ENCODE results near the gene MKI67. TPM values are rescaled to one million over a fixed set of nuclear protein-coding genes. Genes with fewer than 3 reads are reported as not detected.

Gene MKI67
- total and polyA plus RNA-seq, 2 donors (not counting 1 experiment from before 2014, with no cell fraction given), result 0.36 to 0.47 TPM

DNA sequence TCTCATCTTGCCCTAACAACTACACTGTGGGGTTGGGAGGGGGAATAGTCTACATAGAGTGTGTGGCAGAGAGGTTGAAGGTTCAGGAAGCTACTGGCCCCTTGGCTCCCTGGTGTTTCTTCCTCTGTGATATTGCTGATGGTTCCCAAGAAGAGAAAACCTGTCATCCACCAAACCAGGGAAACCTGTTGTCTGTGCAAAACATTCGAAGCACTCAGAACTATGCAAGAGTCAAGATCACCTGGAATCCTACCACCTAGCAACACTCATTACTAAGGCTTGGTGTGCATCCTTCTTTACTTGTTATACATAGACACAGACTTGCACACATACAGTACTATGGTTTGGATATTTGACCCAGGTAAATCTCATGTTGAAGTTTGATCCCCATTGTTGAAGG is 46.5 kb upstream of the MKI67 start:
- no peak overlapping the region for H3K4me3 ChIP-seq (ENCODE audit: control extremely low read depth in 1 of 5, extremely low read depth in 1 of 5, insufficient read depth in 1 of 5, low read depth in 2 of 5, low read length in 4 of 5)
- Mint-ChIP-seq H3K4me3 (no peak overlapping the region), H3K27me3 (peaks cover 37% of the 10 kb centered on the region), H3K4me1 (no peaks in the 10 kb centered on the region), H3K9me3 (ENCODE audit: insufficient read depth) (peaks cover 11% of the 10 kb centered on the region), H3K27ac (no peak overlapping the region)
- DNase-seq (no peak), ATAC-seq (ENCODE audit: low read depth) (no peak)
- TF ChIP-seq, protein P1, sequence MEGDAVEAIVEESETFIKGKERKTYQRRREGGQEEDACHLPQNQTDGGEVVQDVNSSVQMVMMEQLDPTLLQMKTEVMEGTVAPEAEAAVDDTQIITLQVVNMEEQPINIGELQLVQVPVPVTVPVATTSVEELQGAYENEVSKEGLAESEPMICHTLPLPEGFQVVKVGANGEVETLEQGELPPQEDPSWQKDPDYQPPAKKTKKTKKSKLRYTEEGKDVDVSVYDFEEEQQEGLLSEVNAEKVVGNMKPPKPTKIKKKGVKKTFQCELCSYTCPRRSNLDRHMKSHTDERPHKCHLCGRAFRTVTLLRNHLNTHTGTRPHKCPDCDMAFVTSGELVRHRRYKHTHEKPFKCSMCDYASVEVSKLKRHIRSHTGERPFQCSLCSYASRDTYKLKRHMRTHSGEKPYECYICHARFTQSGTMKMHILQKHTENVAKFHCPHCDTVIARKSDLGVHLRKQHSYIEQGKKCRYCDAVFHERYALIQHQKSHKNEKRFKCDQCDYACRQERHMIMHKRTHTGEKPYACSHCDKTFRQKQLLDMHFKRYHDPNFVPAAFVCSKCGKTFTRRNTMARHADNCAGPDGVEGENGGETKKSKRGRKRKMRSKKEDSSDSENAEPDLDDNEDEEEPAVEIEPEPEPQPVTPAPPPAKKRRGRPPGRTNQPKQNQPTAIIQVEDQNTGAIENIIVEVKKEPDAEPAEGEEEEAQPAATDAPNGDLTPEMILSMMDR (IDR thresholded peaks at IDR 0.05), result no peak
- no peak for TF ChIP-seq EZH2 (IDR thresholded peaks at IDR 0.05; ENCODE audit: borderline replicate concordance, insufficient read depth, low read depth, low read length, poor library complexity, severe bottlenecking)
- H3K9me3 ChIP-seq (ENCODE audit: control extremely low read depth in 1 of 3, control insufficient read depth in 2 of 3, insufficient read depth in 1 of 3, low read length in 2 of 3), result peaks cover 0 to 25% (median 19%) of the 10 kb centered on the region in 3 donors
- 33% methylated on average over 1 of the region's 1 CpG for WGBS (ENCODE audit: insufficient coverage)
- H3K36me3 ChIP-seq (replicated peaks in 1 of 2; ENCODE audit: control extremely low read depth in 1 of 2, control insufficient read depth in 1 of 2, extremely low read depth in 1 of 2, insufficient read depth in 2 of 2, low read length in 1 of 2), result no peaks in the 10 kb centered on the region
- H2AFZ ChIP-seq (ENCODE audit: insufficient read depth, low read depth, low read length, poor library complexity, severe bottlenecking), result no peak overlapping the region
- H3K27ac ChIP-seq (ENCODE audit: low read length in 2 of 2), result no peak overlapping the region
- H3K79me2 ChIP-seq (ENCODE audit: control insufficient read depth, insufficient read depth, low read length), result no peaks in the 10 kb centered on the region
- intact Hi-C loops (cut with micrococcal nuclease), result no loop called here
- no peak overlapping the region for H3K4me2 ChIP-seq (replicated peaks; ENCODE audit: low read depth, low read length, poor library complexity, severe bottlenecking)
- no peaks in the 10 kb centered on the region for H3K4me1 ChIP-seq (ENCODE audit: control insufficient read depth in 2 of 2, insufficient read depth in 2 of 2, low read length in 2 of 2)
- ChIA-PET CTCF (no interaction called here), POLR2A (no interaction called here)
- no peaks in the 10 kb centered on the region for H4K20me1 ChIP-seq (ENCODE audit: control insufficient read depth, insufficient read depth, low read length, poor library complexity, severe bottlenecking)
- no peak overlapping the region for H3K9ac ChIP-seq (ENCODE audit: low read length)
- peaks cover 0 to 8% (median 0%) of the 10 kb centered on the region in 4 experiments for H3K27me3 ChIP-seq (replicated peaks in 1 of 4; ENCODE audit: control extremely low read depth in 1 of 4, control insufficient read depth in 3 of 4, insufficient read depth in 4 of 4, low read length in 3 of 4)

DNA sequence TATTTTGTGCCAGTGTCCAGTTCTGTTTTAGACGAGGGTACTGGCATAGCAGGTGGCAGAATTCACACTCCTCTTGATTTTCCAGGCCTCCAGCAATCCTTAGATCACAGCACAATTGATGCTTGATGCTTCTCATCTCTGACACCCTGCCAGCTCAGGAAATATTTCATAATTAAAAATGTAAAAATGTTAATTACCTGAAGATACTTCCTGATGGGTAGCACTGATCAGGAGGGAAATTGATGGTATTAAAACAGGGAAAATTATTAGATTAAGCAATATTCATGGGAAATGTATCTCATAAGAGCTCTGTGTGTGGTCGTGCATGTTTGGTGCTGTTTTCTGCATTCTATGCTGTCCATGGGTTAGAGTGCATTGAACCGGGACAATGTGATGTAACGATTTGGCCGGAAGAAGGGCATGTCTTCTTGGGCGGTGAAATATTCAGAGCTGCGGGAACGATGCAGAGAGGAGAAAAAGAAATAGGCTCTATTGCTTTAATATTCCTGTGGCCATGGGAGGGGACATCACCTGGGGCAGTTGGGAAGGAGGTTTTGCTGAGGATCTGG is 43.7 kb upstream of the MKI67 start:
- Histone ChIP-seq H3K9me3 (ENCODE audit: control extremely low read depth in 1 of 3, control insufficient read depth in 2 of 3, insufficient read depth in 1 of 3, low read length in 2 of 3) (peaks cover 0 to 19% (median 16%) of the 10 kb centered on the region in 3 donors), H3K27ac (ENCODE audit: low read length in 2 of 2) (no peak overlapping the region), H3K9ac (ENCODE audit: low read length) (no peak overlapping the region), H3K4me1 (ENCODE audit: control insufficient read depth in 2 of 2, insufficient read depth in 2 of 2, low read length in 2 of 2) (no peaks in the 10 kb centered on the region), H2AFZ (ENCODE audit: insufficient read depth, low read depth, low read length, poor library complexity, severe bottlenecking) (no peak overlapping the region), H3K4me3 (ENCODE audit: control extremely low read depth in 1 of 5, extremely low read depth in 1 of 5, insufficient read depth in 1 of 5, low read depth in 2 of 5, low read length in 4 of 5) (no peak overlapping the region), H3K79me2 (ENCODE audit: control insufficient read depth, insufficient read depth, low read length) (no peaks in the 10 kb centered on the region), H3K4me2 (replicated peaks; ENCODE audit: low read depth, low read length, poor library complexity, severe bottlenecking) (no peak overlapping the region), H3K27me3 (replicated peaks in 1 of 4; ENCODE audit: control extremely low read depth in 1 of 4, control insufficient read depth in 3 of 4, insufficient read depth in 4 of 4, low read length in 3 of 4) (peaks cover 0 to 8% (median 0%) of the 10 kb centered on the region in 4 experiments), H3K36me3 (replicated peaks in 1 of 2; ENCODE audit: control extremely low read depth in 1 of 2, control insufficient read depth in 1 of 2, extremely low read depth in 1 of 2, insufficient read depth in 2 of 2, low read length in 1 of 2) (no peaks in the 10 kb centered on the region), H4K20me1 (ENCODE audit: control insufficient read depth, insufficient read depth, low read length, poor library complexity, severe bottlenecking) (no peaks in the 10 kb centered on the region)
- H3K27me3 Mint-ChIP-seq, result peaks cover 35% of the 10 kb centered on the region
- no peak overlapping the region for H3K27ac Mint-ChIP-seq
- intact Hi-C loops (cut with micrococcal nuclease), result no loop called here
- H3K4me3 Mint-ChIP-seq, result no peak overlapping the region
- ChIA-PET CTCF (interaction anchor here (1.2 to 1.4 kb wide), 2 partner anchors 9 to 19 kb away, joined by 3 to 4 read pairs; no protein-coding TSS in a partner anchor), POLR2A (no interaction called here)
- TF ChIP-seq EZH2 (IDR thresholded peaks at IDR 0.05; ENCODE audit: borderline replicate concordance, insufficient read depth, low read depth, low read length, poor library complexity, severe bottlenecking), result no peak
- TF ChIP-seq, protein P1 (IDR thresholded peaks at IDR 0.05), result no peak
- no peak for ATAC-seq (ENCODE audit: low read depth)
- no peaks in the 10 kb centered on the region for H3K4me1 Mint-ChIP-seq
- WGBS (ENCODE audit: insufficient coverage), result 82% methylated on average over 8 of the region's 8 CpGs
- DNase-seq, result no peak
- H3K9me3 Mint-ChIP-seq (ENCODE audit: insufficient read depth), result peaks cover 9% of the 10 kb centered on the region

All from B cell (primary cell).